ENCODE data around the gene SNAP25. TPM values are rescaled to one million over a fixed set of nuclear protein-coding genes. Genes with fewer than 3 reads are reported as not detected.

The SNAP25 gene
- total and polyA plus RNA-seq, 10 of the 15 experiments (the other 5 are each of a cell fraction or from before 2014, with no cell fraction given): not detected

Small RNAs within 50 kb of the gene (small RNA-seq; reads per million reads assigned to genes)
- gene HIGD1AP15: not detected

Other genes starting within 250 kb of the SNAP25 start
- 1.2 and 1.3 TPM in 2 replicates for gene ANKEF1, start 183.8 kb upstream of the SNAP25 start, total RNA-seq (2014; rRNA removed)
- gene ANKEF1, start 183.8 kb upstream of the SNAP25 start, total RNA-seq (2014; rRNA removed; fragmentation: Illumina TruSeq; extraction: Trizol): 0.81 and 1.2 TPM in 2 replicates
- 1.2 and 1.4 TPM in 2 replicates for gene ANKEF1, start 183.8 kb upstream of the SNAP25 start, total RNA-seq (2021)
- 0.04 TPM in 1 of 2 replicates, not detected in the other for gene ANKEF1, start 183.8 kb upstream of the SNAP25 start, polyA plus RNA-seq (2011; rRNA removed)
- 0.98 and 2.0 TPM in 2 replicates for gene ANKEF1, start 183.8 kb upstream of the SNAP25 start, polyA plus RNA-seq (2014; fragmentation: Illumina TruSeq; extraction: Trizol)
- under 1 TPM; 0.13 to 0.33 TPM for gene ANKEF1, start 183.8 kb upstream of the SNAP25 start, polyA plus RNA-seq (2014; fragmentation: Nextera tagmentation; extraction: Ambion mirVana)
- gene ANKEF1, start 183.8 kb upstream of the SNAP25 start, polyA plus RNA-seq (2014; rRNA removed): 0.74 and 0.93 TPM in 2 replicates
- gene ANKEF1, start 183.8 kb upstream of the SNAP25 start, polyA plus RNA-seq (2016; fragmentation: Nextera tagmentation; extraction: Ambion mirVana): 1 to 10 TPM; 2.5 to 3.0 TPM
- gene MKKS, start 215.4 kb downstream of the SNAP25 start, total RNA-seq (2014; rRNA removed): 4.3 and 5.6 TPM in 2 replicates
- 6.5 and 7.0 TPM in 2 replicates for gene MKKS, start 215.4 kb downstream of the SNAP25 start, total RNA-seq (2014; rRNA removed; fragmentation: Illumina TruSeq; extraction: Trizol)
- 7.5 and 7.7 TPM in 2 replicates for gene MKKS, start 215.4 kb downstream of the SNAP25 start, total RNA-seq (2021)
- gene MKKS, start 215.4 kb downstream of the SNAP25 start, polyA plus RNA-seq (2011; rRNA removed): 17.9 and 21.7 TPM in 2 replicates
- 9.8 and 14.8 TPM in 2 replicates for gene MKKS, start 215.4 kb downstream of the SNAP25 start, polyA plus RNA-seq (2014; fragmentation: Illumina TruSeq; extraction: Trizol)
- 1 to 10 TPM; 4.8 to 5.9 TPM for gene MKKS, start 215.4 kb downstream of the SNAP25 start, polyA plus RNA-seq (2014; fragmentation: Nextera tagmentation; extraction: Ambion mirVana)
- gene MKKS, start 215.4 kb downstream of the SNAP25 start, polyA plus RNA-seq (2014; rRNA removed): 6.5 and 7.7 TPM in 2 replicates
- gene MKKS, start 215.4 kb downstream of the SNAP25 start, polyA plus RNA-seq (2016; fragmentation: Nextera tagmentation; extraction: Ambion mirVana): 10 to 100 TPM; 14.0 to 14.9 TPM
- 5.7 and 6.4 TPM in 2 replicates for gene SLX4IP, start 216.5 kb downstream of the SNAP25 start, total RNA-seq (2014; rRNA removed)
- 6.9 and 7.1 TPM in 2 replicates for gene SLX4IP, start 216.5 kb downstream of the SNAP25 start, total RNA-seq (2014; rRNA removed; fragmentation: Illumina TruSeq; extraction: Trizol)
- 5.9 and 6.4 TPM in 2 replicates for gene SLX4IP, start 216.5 kb downstream of the SNAP25 start, total RNA-seq (2021)
- gene SLX4IP, start 216.5 kb downstream of the SNAP25 start, polyA plus RNA-seq (2011; rRNA removed): 6.7 and 8.6 TPM in 2 replicates
- gene SLX4IP, start 216.5 kb downstream of the SNAP25 start, polyA plus RNA-seq (2014; fragmentation: Illumina TruSeq; extraction: Trizol): 3.6 and 6.3 TPM in 2 replicates
- gene SLX4IP, start 216.5 kb downstream of the SNAP25 start, polyA plus RNA-seq (2014; fragmentation: Nextera tagmentation; extraction: Ambion mirVana): 1 to 10 TPM; 3.0 to 8.0 TPM
- gene SLX4IP, start 216.5 kb downstream of the SNAP25 start, polyA plus RNA-seq (2014; rRNA removed): 2.2 TPM in 2 replicates
- gene SLX4IP, start 216.5 kb downstream of the SNAP25 start, polyA plus RNA-seq (2016; fragmentation: Nextera tagmentation; extraction: Ambion mirVana): 10 to 100 TPM; 10.1 to 11.0 TPM